Body of pancreas (tissue), 4 donors: ENCODE results near the gene GLB1L2. TPM values are rescaled to one million over a fixed set of nuclear protein-coding genes. Genes with fewer than 3 reads are reported as not detected.

Experiments used
- ATAC-seq: fragments of 150-250 bp; one replicate; pipeline ENCODE4 v1.9.1; 2016
- DNase-seq, 4 donors: peaks; one replicate each; pipeline ENCODE4 v3.0.0-alpha.2; 2019
- H3K27ac ChIP-seq, 4 donors: fragments of 200-600 bp; sonication (generic); 1 replicate in 3 of 4; 2 replicates in 1 of 4; pipeline versions ENCODE4 v1.5.1 to v1.6.1; 2016 to 2019; ENCODE audit warnings: mild to moderate bottlenecking in 1 of 4, mixed read lengths in 1 of 4, moderate library complexity in 1 of 4
- H3K27me3 ChIP-seq, 2 donors: fragments of 200-600 bp; sonication (generic); one replicate each; pipeline ENCODE4 v1.6.0; 2016; ENCODE audit warnings: mild to moderate bottlenecking in 1 of 2
- H3K36me3 ChIP-seq, 2 donors: fragments of 200-600 bp; sonication (generic); replicated peaks in 1 of 2; 2 replicates each; pipeline ENCODE4 v1.5.1; 2016; ENCODE audit warnings: low read depth in 2 of 2; ENCODE audit not compliant: insufficient read depth in 1 of 2
- H3K4me1 ChIP-seq: fragments of 200-600 bp; sonication (generic); one replicate; pipeline ENCODE4 v1.6.0; 2016
- H3K4me3 ChIP-seq, 2 donors: fragments of 200-600 bp; sonication (generic); 1 replicate in 1 of 2; 2 replicates in 1 of 2; pipeline ENCODE4 v1.5.1; 2016 to 2019
- H3K9me3 ChIP-seq, 3 donors: fragments of 200-600 bp; sonication (generic); 1 replicate in 2 of 3; 2 replicates in 1 of 3; pipeline ENCODE4 v1.5.1; 2016
- CTCF ChIP-seq, 7 experiments: fragments of 450-650 bp in 4 of 7; fragments of 200-600 bp in 3 of 7; sonication (generic) in 3 of 7; IDR thresholded peaks; one replicate each; pipeline ENCODE4 v1.5.1; 2016 to 2019; ENCODE audit warnings: antibody characterized with exemption in 7 of 7
- POLR2A ChIP-seq, 3 donors: fragments of 450-650 bp; IDR thresholded peaks; one replicate each; pipeline ENCODE4 v1.6.1; 2016; ENCODE audit warnings: antibody characterized with exemption in 3 of 3, mild to moderate bottlenecking in 2 of 3
- WGBS, 2 donors: methylation state at CpG; one replicate each; pipeline ENCODE4 v1.1.5; 2017; 5-methylcytosine and 5-hydroxymethylcytosine counted together
- intact Hi-C: fragments of 100-400 bp; cut with DNase I; formaldehyde crosslinking; loops from one replicate; pipeline ENCODE4 v1.15.1; 2023
- total RNA-seq, 2 donors: library from RNA; depleted of rRNA; stranded (reverse); fragments of >200 nt; gene quantifications; one replicate each; pipeline ENCODE4 v1.1.0, GENCODE V29; 2016

GLB1L2 gene
- total RNA-seq, 2 donors from 2014 or later = 9.1 to 10.9 TPM

- H3K4me3 ChIP-seq = no peak overlapping the region
- intact Hi-C loops = no loop called here
Measured at GRCh38 chr11:134410766-134411165, 79.0 kb downstream of the GLB1L2 start.

GRCh38 chr11:134412203-134413042 is 80.6 kb downstream of the GLB1L2 start, which contains the start of gene B3GAT1:
TSS of gene B3GAT1 (minus strand) at chr11:134412242. CDS start at chr11:134387659, 24,583 bp downstream.
- TF ChIP-seq CTCF (IDR thresholded peaks at IDR 0.05) = no peak
- no peak for TF ChIP-seq POLR2A (IDR thresholded peaks at IDR 0.05)
- no peak for ATAC-seq
- Histone ChIP-seq H3K36me3 (no peaks in the 10 kb centered on the region), H3K4me1 (peaks cover 13% of the 10 kb centered on the region), H3K9me3 (no peaks in the 10 kb centered on the region), H3K27me3 (no peaks in the 10 kb centered on the region), H3K4me3 (peak within 1 kb of the TSS in 1 of 2 donors; percentile 12), H3K27ac (no peak within 1 kb of the TSS)
- 4% methylated on average over 32 of the region's 94 CpGs; no CpG with 5 or more reads in 1 of the 2 donors for WGBS, 2 donors
- peak in 1 of 4 donors; percentile 23 for DNase-seq
- intact Hi-C loops = no loop called here

More at GRCh38 chr11:134410766-134411165, 79.0 kb downstream of the GLB1L2 start:
- 71 to 73% methylated on average over 5 of the region's 5 CpGs for WGBS, 2 donors
- no peak for ATAC-seq
- no peak for DNase-seq
- no peak for TF ChIP-seq POLR2A (IDR thresholded peaks at IDR 0.05)
- no peak for TF ChIP-seq CTCF (IDR thresholded peaks at IDR 0.05)
- Histone ChIP-seq H3K36me3 (no peaks in the 10 kb centered on the region), H3K27ac (no peak overlapping the region), H3K9me3 (no peaks in the 10 kb centered on the region), H3K4me1 (peaks cover 13% of the 10 kb centered on the region), H3K27me3 (no peaks in the 10 kb centered on the region)

- Histone ChIP-seq H3K36me3 (no peaks in the 10 kb centered on the region), H3K4me1 (peaks cover 13% of the 10 kb centered on the region), H3K4me3 (no peak overlapping the region), H3K9me3 (no peaks in the 10 kb centered on the region), H3K27me3 (no peaks in the 10 kb centered on the region), H3K27ac (no peak overlapping the region)
- DNase-seq (no peak), ATAC-seq (no peak)
- 8 to 18% methylated on average over 15 to 22 of the region's 22 CpGs for whole genome bisulfite sequencing, 2 donors
- no peak for TF ChIP-seq POLR2A (IDR thresholded peaks at IDR 0.05)
- TF ChIP-seq CTCF (IDR thresholded peaks at IDR 0.05) = no peak
- intact Hi-C loops = no loop called here
Measured at GRCh38 chr11:134413043-134413825, 81.4 kb downstream of the GLB1L2 start.

GRCh38 chr11:134413826-134414731 is 82.3 kb downstream of the GLB1L2 start:
- Histone ChIP-seq H3K27ac (no peak overlapping the region), H3K36me3 (no peaks in the 10 kb centered on the region), H3K9me3 (no peaks in the 10 kb centered on the region), H3K27me3 (no peaks in the 10 kb centered on the region), H3K4me3 (no peak overlapping the region), H3K4me1 (peaks cover 13% of the 10 kb centered on the region)
- TF ChIP-seq POLR2A (IDR thresholded peaks at IDR 0.05) = no peak
- TF ChIP-seq CTCF (IDR thresholded peaks at IDR 0.05) = no peak
- DNase-seq (no peak), ATAC-seq (no peak)
- intact Hi-C loops = no loop called here
- 29 to 35% methylated on average over 15 to 18 of the region's 18 CpGs for WGBS, 2 donors
